GM23338 (cell line): ENCODE measurements around the gene SCN4A.

Experiments
- CREB1 ChIP-seq: fragments of 250-450 bp; sonication (Bioruptor Pico); IDR thresholded peaks from 2 replicates; pipeline ENCODE4 v1.5.0; 2020; ENCODE audit warnings: low read depth, mild to moderate bottlenecking, moderate library complexity
- EZH2 ChIP-seq: fragments of 200-600 bp; sonication (generic); IDR thresholded peaks from one replicate; pipeline ENCODE4 v1.8.0; 2017; ENCODE audit warnings: antibody characterized with exemption, mild to moderate bottlenecking, low read depth; ENCODE audit not compliant: unreplicated experiment
- EZH2phosphoT487 ChIP-seq: fragments of 200-600 bp; sonication (generic); IDR thresholded peaks from one replicate; pipeline ENCODE4 v1.8.1; 2018; ENCODE audit warnings: antibody characterized with exemption; ENCODE audit not compliant: unreplicated experiment
- JUNB ChIP-seq: IDR thresholded peaks from one replicate; pipeline ENCODE4 v1.6.1; 2016; ENCODE audit warnings: antibody characterized with exemption; ENCODE audit not compliant: unreplicated experiment
- NANOG ChIP-seq: IDR thresholded peaks from 2 replicates; pipeline ENCODE4 v1.6.1; 2016; ENCODE audit warnings: antibody characterized with exemption, borderline replicate concordance
- POLR2AphosphoS5 ChIP-seq: IDR thresholded peaks from 2 replicates; pipeline ENCODE4 v1.6.1; 2016; ENCODE audit warnings: antibody characterized with exemption, low read depth
- STAT1 ChIP-seq: IDR thresholded peaks from one replicate; pipeline ENCODE4 v1.6.1; 2016; ENCODE audit warnings: antibody characterized with exemption; ENCODE audit not compliant: unreplicated experiment
- ZNF114 ChIP-seq: fragments of 250-450 bp; sonication (Bioruptor Pico); IDR thresholded peaks from 2 replicates; pipeline ENCODE4 v1.5.0; 2020; ENCODE audit warnings: mild to moderate bottlenecking, moderate library complexity
- ZNF331 ChIP-seq: fragments of 250-450 bp; sonication (Bioruptor Pico); IDR thresholded peaks from 2 replicates; pipeline ENCODE4 v1.5.0; 2020; ENCODE audit warnings: low read depth, mild to moderate bottlenecking, moderate library complexity
- TF ChIP-seq, protein P1 (sequence below), 2 experiments: fragments of 200-600 bp in 1 of 2; sonication (generic) in 1 of 2; conservative IDR thresholded peaks; 2 replicates each; pipeline versions ENCODE4 v1.5.1 to v1.6.1; 2016 to 2017; ENCODE audit warnings: antibody characterized with exemption in 2 of 2, low read depth in 2 of 2, mild to moderate bottlenecking in 2 of 2, moderate library complexity in 1 of 2
- TF ChIP-seq, protein P2 (sequence below): IDR thresholded peaks from one replicate; pipeline ENCODE4 v1.6.1; 2018; ENCODE audit warnings: antibody characterized with exemption; ENCODE audit not compliant: unreplicated experiment
- TF ChIP-seq, protein P3 (sequence below): IDR thresholded peaks from 2 replicates; pipeline ENCODE4 v1.6.1; 2016; ENCODE audit warnings: antibody characterized with exemption

DNA sequence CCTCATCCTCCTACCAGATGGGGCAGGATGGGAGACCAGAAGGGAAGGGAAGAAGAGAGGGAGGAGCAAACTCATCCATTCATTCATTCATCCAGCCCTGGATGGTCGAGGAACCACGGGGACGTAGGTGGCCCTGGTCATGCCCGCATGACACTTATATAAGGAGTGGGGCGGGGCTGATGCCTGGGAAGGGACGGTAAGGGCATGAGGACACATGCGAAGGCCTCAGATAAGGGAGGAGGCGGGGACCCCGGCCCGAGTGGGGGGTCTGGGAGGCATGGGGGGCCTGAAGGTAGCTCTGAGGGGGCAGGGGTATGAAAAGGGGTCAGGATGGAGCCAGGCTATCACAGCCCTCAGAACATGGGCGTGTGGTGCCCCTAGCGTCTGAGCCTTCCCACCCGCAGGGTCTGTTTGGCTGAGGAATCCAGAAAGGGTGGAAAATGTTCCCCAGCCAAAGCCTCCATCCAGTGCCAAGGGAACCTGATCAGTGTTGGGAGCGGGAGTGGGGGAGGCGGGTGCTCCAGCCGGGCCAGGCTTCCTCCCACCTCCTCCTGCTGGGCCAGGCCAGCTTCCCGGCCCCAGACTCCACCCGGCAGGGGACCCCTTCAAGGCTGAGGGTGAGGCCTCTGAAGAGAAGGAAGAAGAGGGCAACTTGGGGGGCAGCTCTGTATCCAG lies 23.0 kb downstream of the SCN4A start:
- TF ChIP-seq, protein P1, sequence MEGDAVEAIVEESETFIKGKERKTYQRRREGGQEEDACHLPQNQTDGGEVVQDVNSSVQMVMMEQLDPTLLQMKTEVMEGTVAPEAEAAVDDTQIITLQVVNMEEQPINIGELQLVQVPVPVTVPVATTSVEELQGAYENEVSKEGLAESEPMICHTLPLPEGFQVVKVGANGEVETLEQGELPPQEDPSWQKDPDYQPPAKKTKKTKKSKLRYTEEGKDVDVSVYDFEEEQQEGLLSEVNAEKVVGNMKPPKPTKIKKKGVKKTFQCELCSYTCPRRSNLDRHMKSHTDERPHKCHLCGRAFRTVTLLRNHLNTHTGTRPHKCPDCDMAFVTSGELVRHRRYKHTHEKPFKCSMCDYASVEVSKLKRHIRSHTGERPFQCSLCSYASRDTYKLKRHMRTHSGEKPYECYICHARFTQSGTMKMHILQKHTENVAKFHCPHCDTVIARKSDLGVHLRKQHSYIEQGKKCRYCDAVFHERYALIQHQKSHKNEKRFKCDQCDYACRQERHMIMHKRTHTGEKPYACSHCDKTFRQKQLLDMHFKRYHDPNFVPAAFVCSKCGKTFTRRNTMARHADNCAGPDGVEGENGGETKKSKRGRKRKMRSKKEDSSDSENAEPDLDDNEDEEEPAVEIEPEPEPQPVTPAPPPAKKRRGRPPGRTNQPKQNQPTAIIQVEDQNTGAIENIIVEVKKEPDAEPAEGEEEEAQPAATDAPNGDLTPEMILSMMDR (conservative IDR thresholded peaks at IDR 0.05; ENCODE audit: low read depth in 2 of 2), result no peak
- TF ChIP-seq EZH2 (no peak), EZH2phosphoT487 (no peak), POLR2AphosphoS5 (no peak), CREB1 (CRISPR knock-in tag) (no peak), ZNF331 (CRISPR knock-in tag) (no peak), JUNB (no peak), STAT1 (no peak), ZNF114 (no peak), NANOG (no peak)
- TF ChIP-seq, protein P2, sequence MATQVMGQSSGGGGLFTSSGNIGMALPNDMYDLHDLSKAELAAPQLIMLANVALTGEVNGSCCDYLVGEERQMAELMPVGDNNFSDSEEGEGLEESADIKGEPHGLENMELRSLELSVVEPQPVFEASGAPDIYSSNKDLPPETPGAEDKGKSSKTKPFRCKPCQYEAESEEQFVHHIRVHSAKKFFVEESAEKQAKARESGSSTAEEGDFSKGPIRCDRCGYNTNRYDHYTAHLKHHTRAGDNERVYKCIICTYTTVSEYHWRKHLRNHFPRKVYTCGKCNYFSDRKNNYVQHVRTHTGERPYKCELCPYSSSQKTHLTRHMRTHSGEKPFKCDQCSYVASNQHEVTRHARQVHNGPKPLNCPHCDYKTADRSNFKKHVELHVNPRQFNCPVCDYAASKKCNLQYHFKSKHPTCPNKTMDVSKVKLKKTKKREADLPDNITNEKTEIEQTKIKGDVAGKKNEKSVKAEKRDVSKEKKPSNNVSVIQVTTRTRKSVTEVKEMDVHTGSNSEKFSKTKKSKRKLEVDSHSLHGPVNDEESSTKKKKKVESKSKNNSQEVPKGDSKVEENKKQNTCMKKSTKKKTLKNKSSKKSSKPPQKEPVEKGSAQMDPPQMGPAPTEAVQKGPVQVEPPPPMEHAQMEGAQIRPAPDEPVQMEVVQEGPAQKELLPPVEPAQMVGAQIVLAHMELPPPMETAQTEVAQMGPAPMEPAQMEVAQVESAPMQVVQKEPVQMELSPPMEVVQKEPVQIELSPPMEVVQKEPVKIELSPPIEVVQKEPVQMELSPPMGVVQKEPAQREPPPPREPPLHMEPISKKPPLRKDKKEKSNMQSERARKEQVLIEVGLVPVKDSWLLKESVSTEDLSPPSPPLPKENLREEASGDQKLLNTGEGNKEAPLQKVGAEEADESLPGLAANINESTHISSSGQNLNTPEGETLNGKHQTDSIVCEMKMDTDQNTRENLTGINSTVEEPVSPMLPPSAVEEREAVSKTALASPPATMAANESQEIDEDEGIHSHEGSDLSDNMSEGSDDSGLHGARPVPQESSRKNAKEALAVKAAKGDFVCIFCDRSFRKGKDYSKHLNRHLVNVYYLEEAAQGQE, result no peak
- TF ChIP-seq, protein P3, sequence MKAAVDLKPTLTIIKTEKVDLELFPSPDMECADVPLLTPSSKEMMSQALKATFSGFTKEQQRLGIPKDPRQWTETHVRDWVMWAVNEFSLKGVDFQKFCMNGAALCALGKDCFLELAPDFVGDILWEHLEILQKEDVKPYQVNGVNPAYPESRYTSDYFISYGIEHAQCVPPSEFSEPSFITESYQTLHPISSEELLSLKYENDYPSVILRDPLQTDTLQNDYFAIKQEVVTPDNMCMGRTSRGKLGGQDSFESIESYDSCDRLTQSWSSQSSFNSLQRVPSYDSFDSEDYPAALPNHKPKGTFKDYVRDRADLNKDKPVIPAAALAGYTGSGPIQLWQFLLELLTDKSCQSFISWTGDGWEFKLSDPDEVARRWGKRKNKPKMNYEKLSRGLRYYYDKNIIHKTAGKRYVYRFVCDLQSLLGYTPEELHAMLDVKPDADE, result no peak
